ENCODE measurements around the gene VOPP1.

VOPP1 gene

DNA sequence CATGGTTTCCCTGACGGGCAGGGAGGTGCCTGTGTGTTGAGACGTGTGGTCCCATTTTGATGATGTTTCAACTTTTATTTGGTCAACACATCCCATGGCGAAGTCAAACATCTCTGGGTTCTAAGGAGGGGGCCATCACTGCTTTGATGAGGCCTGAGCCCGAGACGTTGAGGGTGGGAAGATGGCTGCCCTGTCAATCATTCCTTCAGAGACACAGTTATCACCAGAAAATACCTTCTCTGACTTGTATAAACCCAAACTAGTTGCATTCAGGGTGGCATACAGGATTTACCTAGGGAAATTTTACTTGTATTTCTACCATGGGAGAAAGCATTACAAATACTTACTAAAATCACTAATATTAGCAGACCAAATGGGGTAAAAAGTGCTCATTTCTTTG, 64.6 kb downstream of the VOPP1 start:
- no peak for DNase-seq

DNA sequence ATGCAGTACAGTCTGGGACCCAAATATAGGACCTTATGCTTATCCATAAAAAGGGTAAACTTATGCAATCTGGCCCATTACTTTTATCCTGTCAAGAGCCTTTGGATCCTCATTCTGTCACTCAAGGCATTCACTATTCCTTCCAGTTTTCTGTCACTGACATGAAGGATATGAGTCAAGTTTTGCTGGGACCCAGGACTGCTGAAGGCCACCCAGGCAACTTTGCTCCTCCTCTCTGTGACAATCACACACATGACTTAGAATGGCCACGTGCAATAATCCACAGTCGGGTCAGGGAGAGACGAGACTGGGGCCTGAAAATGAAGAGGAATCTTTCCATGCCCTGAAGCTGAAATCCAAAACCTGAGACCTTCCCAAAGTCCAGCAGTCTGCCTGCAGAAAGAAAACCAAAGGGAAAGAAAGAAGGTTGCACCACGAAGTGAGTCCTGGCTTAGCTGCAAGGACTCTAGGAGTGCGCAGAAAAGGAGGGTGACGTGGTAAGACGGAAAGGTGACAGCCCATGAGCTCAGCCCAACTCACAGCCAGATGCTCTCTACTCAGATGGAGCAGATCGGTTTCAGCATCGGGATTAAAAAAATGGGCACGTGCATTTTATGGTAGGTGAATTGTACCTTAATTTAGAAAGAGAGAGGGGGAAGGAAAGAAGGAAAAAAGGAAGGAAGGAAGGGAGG, 67.2 kb downstream of the VOPP1 start:
- no peak for DNase-seq

DNA sequence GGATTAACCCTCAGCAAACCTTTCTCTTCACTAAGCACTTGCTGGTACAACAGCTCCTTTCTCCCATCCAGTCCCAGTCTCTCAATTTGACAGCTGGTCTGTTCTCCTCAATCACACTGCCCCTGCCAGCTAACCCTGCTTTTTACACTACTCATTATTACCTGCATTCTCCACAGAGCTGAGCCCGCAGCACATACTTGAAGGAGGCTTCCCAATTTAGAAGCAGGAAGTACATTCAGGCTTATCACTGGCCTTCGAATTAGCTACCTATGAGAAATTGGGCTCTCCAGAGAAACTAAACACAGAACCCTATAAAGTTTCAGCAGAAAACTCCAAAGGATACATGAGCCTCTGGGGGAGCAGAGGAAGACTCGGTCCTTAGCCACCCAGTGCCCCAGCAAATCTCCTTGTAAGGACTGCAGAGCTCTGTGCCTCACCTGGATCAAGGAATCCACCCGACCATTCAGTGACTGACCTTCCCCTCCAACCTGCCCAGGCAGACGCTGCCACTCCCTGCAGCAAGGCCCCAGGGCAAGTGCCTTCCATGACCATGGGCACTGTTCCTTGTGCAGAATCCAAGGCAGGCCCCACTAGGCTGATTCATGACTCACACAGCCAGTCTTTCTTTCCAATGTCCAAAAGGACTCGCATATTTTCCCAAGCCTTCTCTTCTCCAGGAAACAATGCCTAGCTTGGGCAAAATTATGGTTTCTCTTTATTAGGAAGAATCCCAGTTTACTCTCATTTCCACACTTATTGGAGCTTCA, 68.0 kb downstream of the VOPP1 start:
- no peak for DNase-seq

DNA sequence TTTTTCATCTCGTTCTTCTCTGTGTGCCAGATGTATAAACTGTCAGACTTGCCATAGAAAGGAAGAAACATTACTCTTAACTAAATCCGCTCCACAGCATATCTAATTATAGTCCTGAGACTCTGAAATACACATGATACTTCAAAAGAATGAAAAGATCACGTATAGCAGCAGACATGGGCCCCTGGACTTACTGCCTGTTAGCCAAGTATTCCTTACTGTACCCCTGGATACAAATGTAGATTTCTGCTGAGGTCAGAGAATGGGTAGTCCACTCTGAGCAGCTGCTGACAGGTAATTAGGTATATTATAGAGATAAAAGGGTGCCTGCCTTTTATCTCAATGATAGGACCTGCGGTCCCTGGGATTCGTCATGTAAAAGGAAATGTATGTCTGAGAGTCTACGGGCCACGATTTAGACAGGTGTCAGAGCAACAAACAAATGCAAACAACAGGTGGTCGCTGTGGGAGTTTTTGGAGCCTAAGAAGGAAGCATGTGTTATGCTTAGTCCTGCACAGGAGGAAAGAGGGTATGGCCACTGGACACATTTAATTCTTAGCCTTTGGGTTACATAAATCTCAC, 69.4 kb downstream of the VOPP1 start:
- DNase-seq: no peak

DNA sequence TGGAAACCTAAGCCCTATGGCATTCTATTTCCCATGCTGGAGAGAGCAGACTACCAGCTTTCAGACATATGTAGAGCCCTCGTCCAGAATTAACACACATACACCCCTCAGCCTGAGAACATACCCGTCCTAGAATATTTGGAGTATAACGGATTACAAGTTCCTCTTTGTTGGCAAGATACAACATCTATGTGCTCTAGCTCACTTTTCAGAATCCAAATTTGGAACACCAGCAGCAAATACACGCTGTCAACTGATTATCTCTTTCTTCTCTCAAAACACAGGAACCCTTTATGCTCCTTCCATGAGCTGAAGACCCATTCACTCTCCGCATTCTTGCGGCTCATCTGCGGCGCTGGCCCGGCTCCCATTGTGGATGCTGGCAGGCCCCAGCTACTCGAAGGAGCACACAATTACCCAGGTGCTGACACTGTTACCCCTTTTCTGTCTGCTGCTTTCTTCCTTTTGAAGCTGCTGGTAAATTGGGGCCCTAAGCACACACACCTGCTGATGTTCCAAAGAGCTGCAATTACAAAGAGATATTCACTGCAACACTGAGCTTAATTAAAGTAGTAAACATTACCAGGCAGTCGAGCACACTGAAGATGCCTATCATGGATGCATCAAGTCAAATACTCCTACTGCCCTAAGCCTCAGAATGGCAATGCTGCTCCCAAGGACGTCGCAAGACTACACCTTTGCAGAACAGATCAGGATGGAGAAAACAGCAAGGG, 70.0 kb downstream of the VOPP1 start:
- no peak for DNase-seq

DNA sequence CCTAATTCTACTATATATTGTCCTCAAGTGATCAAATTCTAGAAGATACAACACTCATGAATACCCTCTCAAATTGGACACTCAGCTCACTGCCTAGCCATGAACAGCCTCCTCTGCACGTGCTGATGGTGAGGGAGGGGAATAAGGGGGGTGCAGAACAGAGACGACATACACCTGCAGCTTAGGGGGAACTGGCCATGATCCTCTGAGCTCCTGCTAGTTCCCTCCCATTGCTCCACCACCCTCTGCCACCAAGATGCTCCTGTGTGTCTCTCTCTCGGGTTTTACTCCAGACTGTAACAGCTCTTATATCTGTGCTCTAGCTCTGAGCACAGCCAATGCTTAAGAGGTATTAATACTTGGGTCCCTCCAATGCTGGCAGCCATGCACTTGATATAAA, 70.7 kb downstream of the VOPP1 start:
- no peak for DNase-seq

DNA sequence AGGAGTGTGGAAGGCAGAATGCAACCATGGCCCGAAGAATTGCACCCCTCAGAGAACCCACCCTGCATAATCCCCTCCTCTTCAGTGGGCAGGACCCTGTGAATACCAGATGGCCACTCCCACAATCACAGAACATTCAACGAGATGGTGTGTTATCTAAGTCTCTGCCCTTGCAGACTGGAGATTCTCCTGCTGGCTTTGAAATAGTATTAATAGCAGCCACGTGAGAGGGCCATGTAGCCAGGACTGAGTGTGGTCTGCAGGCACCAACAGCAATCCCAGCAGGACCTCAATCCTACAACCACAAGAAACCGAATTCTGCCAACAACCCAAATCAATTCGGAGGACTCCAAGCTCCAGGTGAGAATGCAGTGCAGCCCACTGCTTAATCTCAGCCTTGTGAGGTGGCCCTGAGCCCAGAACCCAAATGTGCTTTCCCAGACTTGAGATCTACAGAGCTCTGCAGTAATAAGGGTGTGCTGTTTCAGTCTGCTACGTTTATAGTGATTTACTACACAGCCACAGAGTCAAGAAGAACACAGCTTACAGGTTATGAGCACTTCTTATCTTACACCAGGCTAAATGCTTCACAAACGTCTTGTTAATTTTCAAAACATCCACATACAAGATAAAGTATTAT, 72.1 kb downstream of the VOPP1 start:
- no peak for DNase-seq

DNA sequence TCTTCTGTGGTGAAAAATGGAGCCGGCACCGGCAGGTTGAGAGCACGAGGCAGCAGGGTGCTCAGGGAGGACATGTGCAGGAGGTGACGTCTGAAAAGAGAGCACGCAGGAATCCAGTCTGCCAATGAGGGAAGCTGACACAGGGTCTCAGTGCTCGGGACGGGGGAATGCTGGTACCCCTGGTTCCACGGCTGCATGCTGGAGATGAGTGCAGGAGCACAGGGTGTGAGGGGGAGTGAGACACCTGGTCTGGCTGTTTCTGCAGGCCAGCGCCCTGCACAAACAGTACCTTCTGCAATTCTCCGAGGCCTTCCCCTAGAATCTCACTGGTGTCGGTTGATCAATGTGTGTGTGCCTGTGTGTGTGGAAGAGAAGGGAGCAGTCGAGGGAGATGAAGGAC, 72.7 kb downstream of the VOPP1 start:
- no peak for DNase-seq

DNA sequence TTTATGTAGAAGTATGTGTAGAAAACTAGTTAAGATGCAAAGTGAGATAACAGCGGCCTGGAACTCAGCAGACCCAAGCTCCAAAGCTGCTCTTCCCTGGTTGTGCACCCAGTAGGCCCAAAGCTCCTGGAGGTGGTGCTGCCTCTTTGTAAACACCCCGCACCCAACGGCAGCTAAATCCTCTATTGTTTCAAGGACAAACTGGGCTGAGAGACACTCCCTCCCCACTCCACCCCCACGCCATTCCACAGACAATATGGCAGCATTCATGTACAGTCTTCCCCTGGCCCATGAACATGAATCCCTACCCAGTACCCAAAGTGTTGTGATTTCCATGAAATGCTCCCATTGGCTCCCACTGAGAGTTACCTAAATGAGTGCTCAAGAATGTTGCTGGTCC, 73.5 kb downstream of the VOPP1 start:
- no peak for DNase-seq

DNA sequence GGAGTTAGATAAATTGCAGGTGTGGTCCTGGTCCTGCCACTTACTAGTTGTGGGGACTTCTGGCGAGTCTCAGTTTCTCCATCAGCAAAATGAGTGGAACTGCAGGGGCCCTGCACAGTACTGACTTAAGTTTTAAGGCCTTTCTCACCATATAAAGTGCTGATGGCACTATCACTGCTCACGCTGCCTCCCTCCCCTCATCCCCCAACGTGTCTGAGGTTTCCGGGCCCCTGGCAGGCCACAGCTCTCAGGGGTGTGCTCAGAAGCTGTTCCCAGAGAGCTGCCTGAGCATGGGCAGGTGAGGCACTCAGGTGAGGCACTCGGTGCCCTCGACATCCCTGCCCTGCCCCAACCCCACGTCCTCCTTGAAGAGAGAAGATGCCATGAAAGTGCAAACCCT, 74.2 kb downstream of the VOPP1 start:
- DNase-seq: no peak

DNA sequence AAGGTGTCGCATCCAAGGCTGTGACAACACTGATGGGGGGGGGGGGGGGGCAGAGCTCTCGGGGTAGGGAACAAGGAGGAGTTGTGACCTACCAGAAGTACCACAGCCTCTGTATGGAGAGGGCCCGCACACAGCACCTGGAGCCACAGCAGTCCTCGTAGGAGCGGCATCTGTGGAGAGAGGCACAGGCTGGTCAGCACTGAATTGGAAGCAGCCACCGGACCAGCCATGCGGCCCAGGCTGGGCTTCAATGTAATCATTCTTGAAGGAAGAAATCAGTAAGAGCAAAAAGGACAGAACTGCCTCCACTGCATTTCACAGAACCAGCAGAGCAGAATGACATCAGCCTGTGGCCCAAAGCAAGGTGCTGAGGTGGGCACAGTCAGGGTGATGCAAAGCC, 74.8 kb downstream of the VOPP1 start:
- no peak for DNase-seq

DNA sequence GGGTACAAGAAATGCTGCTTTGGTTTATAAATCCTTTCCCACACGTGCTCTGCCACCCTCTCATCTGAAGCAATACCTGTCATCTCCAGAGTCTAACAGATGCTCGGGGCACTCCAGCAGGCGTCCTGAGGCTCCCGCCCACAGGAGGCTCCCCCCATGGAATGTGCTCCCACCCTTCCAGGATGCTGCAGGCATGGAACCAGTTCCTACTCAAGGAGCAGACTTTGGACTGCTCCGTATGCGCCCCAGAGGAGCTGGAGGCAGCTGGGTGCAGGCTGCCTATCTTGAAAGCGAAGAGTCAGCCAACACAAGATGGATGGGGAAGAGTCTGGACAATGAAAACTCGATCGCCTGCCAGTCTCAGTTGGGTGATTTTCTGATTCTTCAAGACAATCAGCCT, 75.4 kb downstream of the VOPP1 start:
- no peak for DNase-seq

DNA sequence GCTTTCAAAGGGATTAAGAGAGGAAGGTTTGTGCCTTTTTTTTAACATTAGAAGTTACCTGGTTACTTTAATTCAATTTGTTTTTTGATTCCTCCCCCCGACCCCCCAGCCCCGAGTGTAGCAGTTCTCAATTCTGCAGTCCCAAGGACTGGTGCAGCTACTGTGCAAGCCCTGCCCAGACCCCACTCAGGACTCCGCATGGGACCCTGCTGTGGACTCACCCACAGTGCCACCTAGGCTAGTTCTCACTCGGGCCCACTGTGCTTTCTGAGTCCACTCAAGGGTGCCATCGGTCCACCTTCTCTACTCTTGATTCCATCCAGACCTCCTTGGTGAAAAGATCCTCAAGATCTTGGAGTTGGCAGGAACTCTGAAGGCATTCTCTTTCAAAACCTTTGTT, 77.4 kb downstream of the VOPP1 start:
- DNase-seq: no peak

DNA sequence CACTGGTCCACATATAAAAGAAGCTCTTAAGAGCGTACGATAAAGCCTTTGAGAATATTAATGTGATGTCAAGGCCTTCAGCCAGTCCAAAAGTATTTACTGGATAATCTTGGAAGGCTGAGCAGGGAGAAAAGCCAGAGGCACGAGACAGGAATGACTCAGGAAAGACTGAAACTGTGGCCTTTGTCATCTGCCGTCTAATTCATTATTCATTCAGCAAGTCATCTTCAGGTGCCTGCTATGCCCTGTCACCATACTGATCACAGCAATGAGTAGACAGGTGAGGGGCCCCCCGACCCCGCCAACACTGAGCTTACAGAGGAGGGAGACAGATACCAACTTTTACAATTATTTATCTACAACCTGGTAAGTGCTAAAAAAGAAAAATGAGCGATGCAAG, 78.9 kb downstream of the VOPP1 start:
- no peak for DNase-seq

DNA sequence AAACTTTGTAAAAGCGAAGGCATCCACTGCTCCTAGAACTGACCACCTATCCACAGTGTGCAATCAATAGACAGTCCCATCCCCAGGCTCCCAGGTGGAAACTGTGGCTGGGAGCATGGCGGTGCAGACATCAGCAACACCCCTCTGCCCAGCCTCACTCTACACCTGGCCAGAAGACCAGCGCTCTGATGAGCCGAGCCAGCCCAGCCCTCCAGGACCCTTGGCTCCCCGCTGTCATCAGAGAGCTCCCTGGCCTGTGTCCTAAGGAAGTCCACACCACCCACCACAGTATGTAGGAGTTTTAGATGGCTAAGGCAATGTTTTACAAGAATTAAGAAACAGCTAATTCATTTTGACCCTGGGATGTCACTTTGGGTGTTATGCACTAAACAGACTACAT, 81.0 kb downstream of the VOPP1 start:
- no peak for DNase-seq

DNA sequence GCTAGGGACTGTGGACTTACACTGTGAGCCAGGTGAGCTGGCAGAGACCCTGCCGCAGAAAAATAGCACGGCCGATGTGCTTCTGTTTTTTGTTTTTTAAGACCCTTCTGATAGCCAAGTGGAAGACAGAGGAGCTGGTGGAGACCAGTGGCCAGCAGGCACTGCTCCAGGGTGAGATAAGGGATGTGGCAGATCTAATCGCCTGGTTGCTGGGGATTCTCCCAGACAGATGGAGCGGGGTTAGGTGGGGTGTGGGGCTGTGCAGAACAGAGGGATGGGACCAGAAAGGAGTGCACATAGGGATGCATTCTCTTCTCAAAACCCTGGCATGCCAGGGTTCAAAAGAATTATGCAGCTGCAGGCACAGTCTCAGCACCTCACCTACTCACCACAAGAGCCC, 82.2 kb downstream of the VOPP1 start:
- no peak for DNase-seq

DNA sequence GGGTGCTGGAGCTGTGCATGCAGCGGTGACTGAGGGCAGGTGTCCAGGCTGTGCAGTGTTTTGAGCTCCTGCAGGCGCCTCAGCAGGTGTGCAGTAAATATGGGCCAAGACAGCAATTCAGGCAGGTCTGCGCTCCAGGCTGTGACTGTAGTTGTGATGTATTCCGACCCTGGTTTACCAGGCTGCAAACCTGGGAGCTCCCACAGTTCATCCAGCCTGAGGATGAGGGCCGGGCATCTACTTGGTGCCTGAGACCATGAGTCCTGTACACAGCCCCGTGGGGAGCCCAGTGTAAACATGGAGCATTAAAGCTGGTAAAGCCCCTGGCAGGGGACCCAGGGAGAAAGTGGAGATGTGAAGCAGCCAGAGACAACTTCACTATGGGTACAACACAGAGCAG, 82.8 kb downstream of the VOPP1 start:
- no peak for DNase-seq

DNA sequence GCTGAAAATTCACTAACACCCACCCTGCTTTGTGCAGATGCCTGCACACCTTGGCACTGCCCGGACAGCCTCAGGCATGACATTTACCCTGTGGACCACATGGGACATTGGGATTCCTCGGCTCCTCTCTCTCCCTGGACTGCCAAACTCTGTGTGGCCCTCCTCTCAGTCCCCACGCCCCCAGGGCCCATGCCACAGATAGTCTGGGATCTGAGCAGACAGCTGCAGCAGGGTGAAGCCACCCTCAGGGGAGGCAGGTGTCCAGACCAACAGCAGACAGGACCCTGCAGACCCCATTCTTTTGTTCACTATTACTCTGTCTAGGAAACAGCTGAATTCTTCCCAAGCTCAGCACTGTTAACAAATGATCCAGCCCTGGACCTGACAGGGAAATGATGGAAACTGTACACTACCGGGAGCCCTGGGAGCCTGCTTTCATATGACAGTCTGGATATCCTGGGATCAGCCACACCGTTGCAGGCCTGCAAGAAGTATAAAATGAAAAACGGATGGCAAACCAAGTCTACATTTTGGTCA, 83.4 kb downstream of the VOPP1 start:
- DNase-seq: no peak

DNA sequence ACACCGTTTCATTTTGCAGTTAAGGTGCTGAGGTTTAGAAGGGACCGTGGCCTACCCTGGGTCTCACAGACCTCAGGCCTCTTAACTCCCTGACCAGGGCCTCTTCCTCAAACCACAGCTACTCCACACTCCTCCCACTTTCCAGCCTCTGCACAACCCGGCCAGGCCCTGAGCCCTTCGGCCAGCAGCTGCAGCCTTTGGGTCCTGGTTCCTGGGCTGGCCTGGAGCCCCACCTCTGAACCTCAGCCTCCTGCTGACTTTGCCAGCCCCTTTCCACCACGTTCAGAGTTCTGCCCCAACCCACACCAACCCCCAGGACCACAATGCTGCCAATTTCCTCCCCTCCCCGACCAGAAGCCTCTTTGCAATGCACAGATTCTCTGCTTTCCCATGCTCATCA, 84.1 kb downstream of the VOPP1 start:
- no peak for DNase-seq

DNA sequence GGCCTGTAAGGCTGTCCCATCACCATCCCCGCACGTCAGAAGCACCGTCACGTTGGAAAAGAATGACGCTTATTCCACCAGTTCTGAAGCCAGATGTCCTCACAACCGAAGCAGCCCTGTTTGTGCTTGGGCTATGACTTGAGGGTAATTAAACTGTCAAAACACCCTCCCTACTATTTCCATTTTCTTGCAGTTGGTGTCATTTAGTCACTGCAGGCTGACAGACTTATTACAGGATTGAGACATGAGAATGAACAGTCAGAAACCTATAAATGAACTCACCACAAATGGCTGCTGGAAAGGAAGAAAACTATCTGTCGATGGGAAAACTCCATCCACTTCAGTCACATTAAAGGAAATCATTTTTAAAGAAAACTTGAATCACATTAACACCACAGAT, 85.3 kb downstream of the VOPP1 start:
- no peak for DNase-seq

DNA sequence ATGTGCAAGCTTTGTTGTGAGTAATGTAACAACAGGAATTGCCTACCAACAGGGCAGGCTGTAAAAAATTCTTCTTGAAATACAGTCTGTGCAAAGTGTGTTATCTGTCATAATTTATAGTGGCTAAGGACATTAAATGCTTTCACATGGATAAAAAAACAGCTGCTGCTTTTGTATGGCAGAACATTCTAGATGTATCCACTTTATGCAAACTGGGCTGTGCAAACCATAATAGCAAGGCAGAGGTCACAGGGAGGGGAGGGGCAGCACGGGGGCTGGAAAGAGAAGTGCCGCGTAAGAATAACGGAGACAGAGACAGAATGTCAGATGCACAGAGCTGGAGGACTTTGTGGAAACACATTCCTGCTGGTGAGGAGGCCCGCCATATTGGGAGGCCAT, 86.1 kb downstream of the VOPP1 start:
- no peak for DNase-seq

DNA sequence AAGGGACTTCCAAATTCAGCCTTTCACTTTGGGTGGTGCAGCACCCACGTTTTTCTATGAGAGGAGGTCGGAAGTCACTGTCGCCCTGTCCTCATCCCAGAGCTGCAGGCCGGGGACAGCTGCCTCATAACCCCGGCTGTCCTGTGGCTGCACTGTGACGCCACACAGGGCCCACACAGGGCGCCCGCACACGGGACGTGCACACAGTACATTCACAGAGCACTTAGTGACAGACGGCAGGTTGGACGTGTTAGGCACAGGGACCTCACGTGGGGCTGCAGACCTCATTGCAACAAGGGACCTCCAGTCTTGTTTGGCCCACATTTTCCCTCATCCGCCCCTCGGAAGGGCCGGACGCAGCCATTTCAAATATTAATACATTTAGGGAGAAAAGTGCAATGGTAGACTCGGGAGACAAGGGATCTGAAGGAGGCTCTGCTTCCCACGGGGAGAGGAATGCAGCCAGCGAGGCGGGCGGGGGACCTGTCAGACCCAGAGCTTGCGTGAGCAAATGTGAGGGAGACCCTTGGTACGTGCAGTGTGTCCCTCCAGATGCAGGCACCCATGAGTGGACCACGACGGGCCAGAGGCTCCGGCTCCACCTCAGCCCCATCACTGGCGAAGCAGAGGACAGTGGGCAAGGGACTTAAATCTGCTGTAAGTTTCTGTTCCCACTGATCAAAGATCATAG, 86.7 kb downstream of the VOPP1 start:
- DNase-seq: no peak
